ENCODE data around the gene GALNT15. TPM values are rescaled to one million over a fixed set of nuclear protein-coding genes. Genes with fewer than 3 reads are reported as not detected.
A peak's percentile ranks its signal among the peaks of the same experiment; 100 is the strongest.

Gene GALNT15
- total and polyA plus RNA-seq, 4 donors, result under 0.01 to 2.8 (median 1.3) TPM

GRCh38 chr3:16234281-16234680 is 59.8 kb downstream of the GALNT15 start:
- Histone ChIP-seq H3K27ac (ENCODE audit: low read depth in 1 of 2, low read length in 2 of 2) (no peak overlapping the region), H3K4me1 (ENCODE audit: control insufficient read depth in 4 of 4, insufficient read depth in 4 of 4, low read length in 3 of 4) (peaks cover 0 to 4% (median 0%) of the 10 kb centered on the region in 4 donors), H3K36me3 (ENCODE audit: control insufficient read depth in 4 of 4, insufficient read depth in 3 of 4, low read depth in 1 of 4, low read length in 3 of 4) (no peaks in the 10 kb centered on the region), H3K4me3 (ENCODE audit: low read depth in 1 of 3, low read length in 3 of 3) (no peak overlapping the region), H3K9me3 (ENCODE audit: control insufficient read depth in 4 of 4, low read length in 3 of 4) (no peaks in the 10 kb centered on the region), H3K27me3 (ENCODE audit: control insufficient read depth in 4 of 4, insufficient read depth in 4 of 4, low read length in 3 of 4) (no peaks in the 10 kb centered on the region), H3K9ac (ENCODE audit: low read depth in 1 of 2, low read length in 2 of 2) (no peak overlapping the region)
- 99% methylated on average over 2 of the region's 2 CpGs for WGBS
- no peak for DNase-seq (ENCODE audit: low spot score)
- no peak for TF ChIP-seq SP1 (IDR thresholded peaks at IDR 0.05)
- no peak for TF ChIP-seq NR2F2 (IDR thresholded peaks at IDR 0.05)
- no peak for TF ChIP-seq HNF4A (conservative IDR thresholded peaks at IDR 0.05)
- no peak for TF ChIP-seq RXRA (IDR thresholded peaks at IDR 0.05)
- no peak for TF ChIP-seq MAX (IDR thresholded peaks at IDR 0.05)
- TF ChIP-seq ZBTB33 (IDR thresholded peaks at IDR 0.05), result no peak
- no peak for TF ChIP-seq ATF3 (IDR thresholded peaks at IDR 0.05)

- Histone ChIP-seq H3K4me1 (ENCODE audit: control insufficient read depth in 4 of 4, insufficient read depth in 4 of 4, low read length in 3 of 4) (peaks cover 0 to 11% (median 0%) of the 10 kb centered on the region in 4 donors), H3K27me3 (ENCODE audit: control insufficient read depth in 4 of 4, insufficient read depth in 4 of 4, low read length in 3 of 4) (no peaks in the 10 kb centered on the region), H3K9me3 (ENCODE audit: control insufficient read depth in 4 of 4, low read length in 3 of 4) (no peaks in the 10 kb centered on the region), H3K27ac (ENCODE audit: low read depth in 1 of 2, low read length in 2 of 2) (no peak overlapping the region), H3K9ac (ENCODE audit: low read depth in 1 of 2, low read length in 2 of 2) (no peak overlapping the region), H3K36me3 (ENCODE audit: control insufficient read depth in 4 of 4, insufficient read depth in 3 of 4, low read depth in 1 of 4, low read length in 3 of 4) (no peaks in the 10 kb centered on the region), H3K4me3 (ENCODE audit: low read depth in 1 of 3, low read length in 3 of 3) (no peak overlapping the region)
- WGBS, result 85% methylated on average over 4 of the region's 4 CpGs
- DNase-seq (ENCODE audit: low spot score), result no peak
- peak in 1 of 2 donors; percentile 45 for TF ChIP-seq RXRA (IDR thresholded peaks at IDR 0.05)
- no peak for TF ChIP-seq YY1 (IDR thresholded peaks at IDR 0.05)
- TF ChIP-seq CTCF (IDR thresholded peaks at IDR 0.05; ENCODE audit: low read depth, low read length, missing input control), result no peak
- TF ChIP-seq EGR1 (IDR thresholded peaks at IDR 0.05; ENCODE audit: low read depth in 2 of 2), result no peak
- TF ChIP-seq HNF4G (IDR thresholded peaks at IDR 0.05), result peak; percentile 44
- TF ChIP-seq JUND (IDR thresholded peaks at IDR 0.05), result no peak
- TF ChIP-seq SP1 (IDR thresholded peaks at IDR 0.05), result peak; percentile 22
- peak; percentile 80 to 83 for TF ChIP-seq HNF4A (conservative IDR thresholded peaks at IDR 0.05)
- no peak for TF ChIP-seq REST (IDR thresholded peaks at IDR 0.05)
- TF ChIP-seq RAD21 (IDR thresholded peaks at IDR 0.05), result no peak
Observed at GRCh38 chr3:16236030-16236639, 61.7 kb downstream of the GALNT15 start.

Measured in liver (tissue), 9 donors.